Prostate gland (tissue), 2 donors: ENCODE results near the gene SRGAP1.

Source experiments
- POLR2A ChIP-seq: fragments of 450-650 bp; IDR thresholded peaks from one replicate; pipeline ENCODE4 v1.6.1; 2016; ENCODE audit warnings: antibody characterized with exemption, mild to moderate bottlenecking
- POLR2AphosphoS5 ChIP-seq: sonication (generic); formaldehyde crosslinking; IDR thresholded peaks from one replicate; pipeline ENCODE4 v1.6.1; 2017; ENCODE audit warnings: antibody characterized with exemption
- TF ChIP-seq, protein P1 (sequence below), 4 experiments: fragments of 200-600 bp in 2 of 4; fragments of 450-650 bp in 2 of 4; sonication (generic) in 2 of 4; IDR thresholded peaks; 1 replicate in 3 of 4; 2 replicates in 1 of 4; pipeline ENCODE4 v1.5.1; 2016 to 2019; ENCODE audit warnings: antibody characterized with exemption in 4 of 4, mild to moderate bottlenecking in 2 of 4, moderate library complexity in 2 of 4

DNA sequence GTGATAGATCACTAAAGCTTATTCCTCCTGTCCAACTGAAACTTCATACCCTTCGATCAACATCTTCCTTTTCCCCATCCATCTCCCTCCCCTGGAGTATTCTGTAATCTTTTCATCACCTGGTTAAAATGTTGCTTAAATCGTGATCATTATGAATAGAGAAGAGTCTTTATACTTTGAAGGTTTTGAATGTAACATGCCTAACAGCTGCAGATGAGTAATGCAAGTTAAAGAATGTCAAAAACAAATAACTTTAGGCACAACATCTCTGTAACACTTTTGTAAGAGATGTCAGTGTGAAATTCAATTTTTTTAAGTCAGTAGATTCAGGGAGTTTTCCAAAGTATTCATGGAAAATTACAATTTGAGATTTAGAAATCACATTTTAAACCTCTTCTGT is 39.8 kb upstream of the SRGAP1 start:
- TF ChIP-seq POLR2A (no peak), POLR2AphosphoS5 (no peak)
- TF ChIP-seq, protein P1, sequence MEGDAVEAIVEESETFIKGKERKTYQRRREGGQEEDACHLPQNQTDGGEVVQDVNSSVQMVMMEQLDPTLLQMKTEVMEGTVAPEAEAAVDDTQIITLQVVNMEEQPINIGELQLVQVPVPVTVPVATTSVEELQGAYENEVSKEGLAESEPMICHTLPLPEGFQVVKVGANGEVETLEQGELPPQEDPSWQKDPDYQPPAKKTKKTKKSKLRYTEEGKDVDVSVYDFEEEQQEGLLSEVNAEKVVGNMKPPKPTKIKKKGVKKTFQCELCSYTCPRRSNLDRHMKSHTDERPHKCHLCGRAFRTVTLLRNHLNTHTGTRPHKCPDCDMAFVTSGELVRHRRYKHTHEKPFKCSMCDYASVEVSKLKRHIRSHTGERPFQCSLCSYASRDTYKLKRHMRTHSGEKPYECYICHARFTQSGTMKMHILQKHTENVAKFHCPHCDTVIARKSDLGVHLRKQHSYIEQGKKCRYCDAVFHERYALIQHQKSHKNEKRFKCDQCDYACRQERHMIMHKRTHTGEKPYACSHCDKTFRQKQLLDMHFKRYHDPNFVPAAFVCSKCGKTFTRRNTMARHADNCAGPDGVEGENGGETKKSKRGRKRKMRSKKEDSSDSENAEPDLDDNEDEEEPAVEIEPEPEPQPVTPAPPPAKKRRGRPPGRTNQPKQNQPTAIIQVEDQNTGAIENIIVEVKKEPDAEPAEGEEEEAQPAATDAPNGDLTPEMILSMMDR (IDR thresholded peaks at IDR 0.05), result no peak
